ENCODE measurements around the gene SPEM2. TPM values are rescaled to one million over a fixed set of nuclear protein-coding genes. Genes with fewer than 3 reads are reported as not detected.

Gene SPEM2
- total RNA-seq, 1 donor from 2014 or later = 0.14 TPM

DNA sequence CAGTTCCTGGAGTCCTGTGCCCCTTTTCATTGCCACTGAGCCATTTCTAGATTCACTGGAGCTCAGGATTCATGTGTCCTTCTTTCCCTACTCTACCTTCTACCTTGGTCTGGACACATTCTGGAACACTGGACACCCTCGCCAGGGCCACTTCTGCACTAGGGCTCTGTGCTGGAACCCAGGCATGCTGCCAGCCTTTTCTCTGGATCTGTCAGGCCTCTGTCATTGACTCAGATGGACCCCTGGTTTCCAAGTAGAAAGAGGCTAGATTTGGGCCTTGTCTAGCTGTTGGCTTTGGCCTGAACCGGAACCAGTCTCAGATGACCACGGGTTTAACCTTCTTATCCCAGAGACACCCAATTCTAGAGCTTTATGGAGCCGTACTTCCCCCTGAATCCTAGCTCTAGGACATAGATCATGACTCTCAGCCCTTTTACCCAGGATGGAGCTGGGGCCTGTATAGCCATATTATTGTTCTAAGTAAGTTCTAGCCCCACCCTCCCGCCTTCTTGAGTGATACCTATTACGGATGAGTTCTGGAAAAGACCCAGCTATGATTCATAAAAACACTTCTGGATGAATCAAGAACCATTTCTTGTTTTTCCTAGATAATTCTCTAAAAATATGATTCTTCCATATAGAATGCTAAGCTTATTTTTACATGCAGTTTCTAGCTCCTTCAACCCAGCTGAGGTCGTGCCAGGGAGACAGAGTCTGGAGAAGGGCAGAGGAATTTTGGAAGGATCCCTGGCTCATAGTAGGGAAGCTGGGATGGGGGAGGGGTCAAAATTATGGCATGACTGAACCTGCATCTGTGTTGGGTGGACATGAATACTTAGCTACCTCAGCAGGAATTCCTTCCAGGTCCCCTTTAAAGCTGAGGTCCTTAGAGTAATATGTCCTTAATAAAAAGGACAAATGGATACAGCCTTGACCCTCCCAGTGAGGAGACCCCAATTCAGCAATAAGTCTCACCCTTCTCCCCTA lies 18.4 kb downstream of the SPEM2 start:
- DNase-seq (ENCODE audit: low read depth) (peak; percentile 57), FAIRE-seq (peak; percentile 5)
- Histone ChIP-seq H3K79me2 (ENCODE audit: insufficient read depth, low read length) (no peaks in the 10 kb centered on the region), H3K9me3 (ENCODE audit: insufficient read depth, low read depth, low read length) (no peaks in the 10 kb centered on the region), H3K4me2 (ENCODE audit: low read length) (peak overlapping the region; percentile 6), H3K4me1 (ENCODE audit: insufficient read depth, low read length) (peaks cover 18% of the 10 kb centered on the region), H3K27ac (ENCODE audit: low read depth, low read length) (no peak overlapping the region), H2AFZ (ENCODE audit: low read depth, low read length) (no peak overlapping the region), H3K9ac (ENCODE audit: low read length) (no peak overlapping the region), H4K20me1 (ENCODE audit: insufficient read depth, low read length) (peaks cover 3% of the 10 kb centered on the region), H3K4me3 (ENCODE audit: insufficient read depth, low read depth, low read length) (no peak overlapping the region), H3K36me3 (ENCODE audit: insufficient read depth, low read length) (no peaks in the 10 kb centered on the region), H3K27me3 (ENCODE audit: insufficient read depth, low read length) (peaks cover 39% of the 10 kb centered on the region)
- Mint-ChIP-seq H3K27ac (ENCODE audit: unreplicated experiment) (no peak overlapping the region), H3K4me3 (ENCODE audit: unreplicated experiment) (peak overlapping the region; percentile 54), H3K4me1 (ENCODE audit: low read depth, unreplicated experiment) (peaks cover 13% of the 10 kb centered on the region), H3K27me3 (ENCODE audit: low read depth, unreplicated experiment) (peaks cover 8% of the 10 kb centered on the region), H3K36me3 (ENCODE audit: low read depth, unreplicated experiment) (peaks cover 26% of the 10 kb centered on the region), H3K9me3 (ENCODE audit: unreplicated experiment) (peaks cover 7% of the 10 kb centered on the region)
- TF ChIP-seq, protein P1, sequence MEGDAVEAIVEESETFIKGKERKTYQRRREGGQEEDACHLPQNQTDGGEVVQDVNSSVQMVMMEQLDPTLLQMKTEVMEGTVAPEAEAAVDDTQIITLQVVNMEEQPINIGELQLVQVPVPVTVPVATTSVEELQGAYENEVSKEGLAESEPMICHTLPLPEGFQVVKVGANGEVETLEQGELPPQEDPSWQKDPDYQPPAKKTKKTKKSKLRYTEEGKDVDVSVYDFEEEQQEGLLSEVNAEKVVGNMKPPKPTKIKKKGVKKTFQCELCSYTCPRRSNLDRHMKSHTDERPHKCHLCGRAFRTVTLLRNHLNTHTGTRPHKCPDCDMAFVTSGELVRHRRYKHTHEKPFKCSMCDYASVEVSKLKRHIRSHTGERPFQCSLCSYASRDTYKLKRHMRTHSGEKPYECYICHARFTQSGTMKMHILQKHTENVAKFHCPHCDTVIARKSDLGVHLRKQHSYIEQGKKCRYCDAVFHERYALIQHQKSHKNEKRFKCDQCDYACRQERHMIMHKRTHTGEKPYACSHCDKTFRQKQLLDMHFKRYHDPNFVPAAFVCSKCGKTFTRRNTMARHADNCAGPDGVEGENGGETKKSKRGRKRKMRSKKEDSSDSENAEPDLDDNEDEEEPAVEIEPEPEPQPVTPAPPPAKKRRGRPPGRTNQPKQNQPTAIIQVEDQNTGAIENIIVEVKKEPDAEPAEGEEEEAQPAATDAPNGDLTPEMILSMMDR (IDR thresholded peaks at IDR 0.05; ENCODE audit: insufficient read depth, low read depth, low read length) = no peak
- no peak for TF ChIP-seq EZH2 (IDR thresholded peaks at IDR 0.05; ENCODE audit: insufficient read depth, low read length)

DNA sequence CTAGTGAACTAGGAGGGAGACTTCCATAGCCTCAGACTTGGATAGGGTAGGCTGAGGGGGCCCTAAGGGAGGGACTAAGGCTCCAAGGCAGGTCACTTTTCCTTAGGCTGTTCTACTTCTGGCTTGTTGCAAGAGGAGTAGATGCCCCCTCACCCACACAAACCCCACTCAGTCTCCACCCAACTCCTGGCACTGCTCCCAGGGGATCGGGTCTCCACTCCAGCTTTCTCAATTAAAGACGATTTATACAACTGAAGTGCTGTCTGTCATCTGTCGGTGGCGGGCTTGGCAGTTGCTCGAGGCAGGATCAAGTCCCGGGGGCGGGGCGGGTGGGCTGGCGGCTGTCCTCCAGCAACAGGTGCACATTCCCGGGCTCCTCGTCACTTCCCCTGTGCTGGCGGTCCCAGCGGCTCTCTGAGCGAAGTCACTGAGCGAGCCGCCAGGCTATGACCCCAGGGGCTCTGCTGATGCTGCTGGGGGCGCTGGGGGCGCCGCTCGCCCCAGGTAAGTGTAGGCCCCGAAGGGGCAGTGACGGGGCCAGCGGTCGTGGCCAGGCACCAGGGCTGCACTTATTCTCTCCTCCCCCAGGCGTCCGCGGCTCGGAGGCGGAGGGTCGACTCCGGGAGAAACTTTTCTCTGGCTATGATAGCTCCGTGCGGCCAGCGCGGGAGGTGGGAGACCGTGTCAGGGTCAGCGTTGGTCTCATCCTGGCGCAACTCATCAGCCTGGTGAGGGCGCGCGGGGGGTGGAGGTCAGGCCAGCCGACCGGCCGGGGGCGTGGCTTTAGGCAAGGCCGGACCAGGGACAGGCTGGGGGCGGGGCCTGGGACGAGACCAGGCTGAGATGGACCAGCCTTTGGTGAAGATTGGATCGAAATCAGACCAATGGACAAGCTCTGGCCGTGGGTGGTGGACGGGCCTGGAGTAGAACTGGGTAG lies 19.5 kb downstream of the SPEM2 start, which contains the start of gene CHRNB1:
CHRNB1 (plus strand) TSS at position 380 of the 937 bp plus-strand sequence; CDS start at position 447, 67 bp downstream.
- H3K9me3 ChIP-seq (ENCODE audit: insufficient read depth, low read depth, low read length) = no peaks in the 10 kb centered on the region
- peaks cover 25% of the 10 kb centered on the region for H3K36me3 Mint-ChIP-seq (ENCODE audit: low read depth, unreplicated experiment)
- peaks cover 30% of the 10 kb centered on the region for H3K27me3 ChIP-seq (ENCODE audit: insufficient read depth, low read length)
- H3K4me3 Mint-ChIP-seq (ENCODE audit: unreplicated experiment) = peak within 1 kb of the TSS; percentile 73
- TF ChIP-seq EZH2 (IDR thresholded peaks at IDR 0.05; ENCODE audit: insufficient read depth, low read length) = no peak
- TF ChIP-seq, protein P1 (IDR thresholded peaks at IDR 0.05; ENCODE audit: insufficient read depth, low read depth, low read length) = no peak
- peak within 1 kb of the TSS; percentile 83 for H3K4me2 ChIP-seq (ENCODE audit: low read length)
- H3K4me1 ChIP-seq (ENCODE audit: insufficient read depth, low read length) = peaks cover 18% of the 10 kb centered on the region
- FAIRE-seq (no peak), DNase-seq (ENCODE audit: low read depth) (no peak)
- H2AFZ ChIP-seq (ENCODE audit: low read depth, low read length) = peak within 1 kb of the TSS; percentile 63
- peaks cover 7% of the 10 kb centered on the region for H3K9me3 Mint-ChIP-seq (ENCODE audit: unreplicated experiment)
- H3K79me2 ChIP-seq (ENCODE audit: insufficient read depth, low read length) = no peaks in the 10 kb centered on the region
- H3K4me3 ChIP-seq (ENCODE audit: insufficient read depth, low read depth, low read length) = peak within 1 kb of the TSS; percentile 54
- no peak within 1 kb of the TSS for H3K27ac ChIP-seq (ENCODE audit: low read depth, low read length)
- peaks cover 9% of the 10 kb centered on the region for H3K4me1 Mint-ChIP-seq (ENCODE audit: low read depth, unreplicated experiment)
- peaks cover 8% of the 10 kb centered on the region for H3K27me3 Mint-ChIP-seq (ENCODE audit: low read depth, unreplicated experiment)
- H3K27ac Mint-ChIP-seq (ENCODE audit: unreplicated experiment) = peak within 1 kb of the TSS; percentile 50
- H4K20me1 ChIP-seq (ENCODE audit: insufficient read depth, low read length) = no peaks in the 10 kb centered on the region
- H3K36me3 ChIP-seq (ENCODE audit: insufficient read depth, low read length) = no peaks in the 10 kb centered on the region
- no peak within 1 kb of the TSS for H3K9ac ChIP-seq (ENCODE audit: low read length)

All from astrocyte (in vitro differentiated cells and primary cell).